Stimulated activated CD4-positive, alpha-beta T cell treated with anti-CD3 and anti-CD28 coated beads, Interleukin-1b, Interleukin-23, amount 100 ng/mL, for 24 hours (primary cell): ENCODE results near the gene TP73.
A peak's percentile ranks its signal among the peaks of the same experiment; 100 is the strongest.

Experiments
- DNase-seq, 4 experiments: peaks; one replicate each; pipeline ENCODE4 v3.0.0-alpha.2; 2020; ENCODE audit warnings: low read depth in 4 of 4, low spot score in 1 of 4

TP73 gene

DNA sequence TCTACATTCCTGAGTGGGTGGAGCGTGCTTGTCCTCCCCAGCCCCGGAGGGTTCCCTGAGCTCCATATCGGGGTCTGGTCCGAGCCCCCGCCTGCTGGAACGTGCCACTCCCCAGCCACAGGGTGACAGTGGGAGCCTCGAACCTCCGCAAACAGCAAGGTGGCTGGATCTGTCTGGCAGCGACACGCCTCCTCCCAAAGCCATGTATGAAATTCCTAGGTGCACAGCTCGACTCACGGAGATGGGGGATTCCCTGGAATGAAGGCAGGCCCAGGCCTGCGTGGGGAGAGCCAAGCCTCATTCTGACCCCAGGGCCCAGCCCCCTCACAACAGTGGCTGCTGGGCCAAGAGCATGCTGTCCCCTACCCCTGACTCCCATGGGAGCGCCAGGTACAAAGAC lies 32.9 kb downstream of the TP73 start:
- DNase-seq = no peak

DNA sequence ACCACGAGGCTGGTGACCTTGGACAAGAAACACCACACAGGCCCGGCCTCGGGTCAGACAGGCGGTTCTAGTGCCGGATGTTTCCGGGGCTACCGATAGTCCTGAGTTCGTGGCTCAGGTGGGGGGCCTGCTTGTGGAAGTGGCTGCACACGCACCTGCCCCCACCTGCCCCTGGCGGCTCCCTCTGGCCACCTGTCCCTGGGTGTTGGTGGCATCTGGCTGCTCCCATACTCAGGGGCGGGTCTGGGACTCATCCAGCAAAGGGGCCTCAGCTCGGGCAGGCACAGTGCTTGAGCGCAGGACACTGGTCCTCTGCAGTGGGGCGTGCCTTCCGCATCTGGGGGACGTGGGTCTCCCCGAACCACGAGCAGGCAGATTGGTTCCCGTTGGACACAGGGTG lies 33.6 kb downstream of the TP73 start:
- DNase-seq = no peak

DNA sequence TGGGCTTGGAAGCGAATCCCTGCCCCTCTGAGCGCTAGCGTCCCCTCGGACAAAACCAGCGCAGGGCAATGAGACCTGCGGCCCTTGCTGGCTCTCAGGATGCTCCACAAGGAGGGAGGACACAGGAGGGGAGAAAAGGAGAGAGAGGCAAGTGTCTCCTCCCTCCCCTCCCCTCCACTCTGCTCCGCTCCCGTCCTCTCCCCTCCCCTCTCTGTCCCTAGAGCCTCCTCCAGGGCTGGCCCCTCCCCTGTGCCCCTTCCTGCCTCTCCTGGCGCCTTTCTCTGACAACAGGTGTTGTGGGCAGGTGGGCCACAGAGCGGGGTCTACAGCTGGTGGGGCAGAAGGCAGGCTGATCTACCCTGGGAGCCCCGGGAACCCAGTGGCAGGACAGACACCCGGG lies 35.2 kb downstream of the TP73 start:
- no peak for DNase-seq

DNA sequence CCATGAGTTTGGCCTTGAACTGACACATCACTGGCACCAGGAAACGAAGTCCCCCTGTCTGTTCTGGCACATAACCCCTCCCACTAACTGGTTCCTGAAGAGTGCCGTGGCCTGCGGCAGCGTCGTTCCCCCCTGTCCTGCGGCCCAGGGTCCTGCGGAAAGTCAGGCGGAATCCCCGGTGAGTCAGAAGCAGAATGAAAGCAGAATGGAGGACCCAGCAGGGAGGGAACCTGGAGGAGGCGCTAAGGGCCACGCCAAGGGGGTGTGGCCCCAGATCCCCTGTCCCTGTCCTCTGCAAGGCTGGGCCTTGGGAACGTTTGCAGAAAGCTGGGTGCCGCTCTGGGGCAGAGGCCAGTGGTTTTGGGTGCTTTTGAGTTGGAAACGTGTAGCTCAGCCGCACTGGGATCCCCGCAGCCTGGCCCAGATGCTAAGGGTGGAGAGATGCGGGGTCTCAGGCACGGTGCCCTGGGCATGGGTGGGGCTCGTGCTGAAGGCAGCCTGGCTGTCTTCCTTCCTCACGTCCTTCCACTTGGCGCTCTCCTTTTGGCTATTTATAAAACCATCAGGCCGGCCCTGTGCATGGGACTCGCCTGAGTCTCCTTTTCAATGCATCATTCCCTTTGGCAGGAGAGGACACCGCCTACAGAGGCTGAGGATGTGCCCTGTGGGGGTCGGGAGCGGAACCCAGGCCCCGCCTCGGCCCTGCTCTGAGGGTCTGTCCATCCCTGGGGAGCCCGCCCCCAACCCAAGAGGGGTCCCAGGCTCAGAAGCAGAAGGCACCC lies 36.2 kb downstream of the TP73 start:
- no peak for DNase-seq

DNA sequence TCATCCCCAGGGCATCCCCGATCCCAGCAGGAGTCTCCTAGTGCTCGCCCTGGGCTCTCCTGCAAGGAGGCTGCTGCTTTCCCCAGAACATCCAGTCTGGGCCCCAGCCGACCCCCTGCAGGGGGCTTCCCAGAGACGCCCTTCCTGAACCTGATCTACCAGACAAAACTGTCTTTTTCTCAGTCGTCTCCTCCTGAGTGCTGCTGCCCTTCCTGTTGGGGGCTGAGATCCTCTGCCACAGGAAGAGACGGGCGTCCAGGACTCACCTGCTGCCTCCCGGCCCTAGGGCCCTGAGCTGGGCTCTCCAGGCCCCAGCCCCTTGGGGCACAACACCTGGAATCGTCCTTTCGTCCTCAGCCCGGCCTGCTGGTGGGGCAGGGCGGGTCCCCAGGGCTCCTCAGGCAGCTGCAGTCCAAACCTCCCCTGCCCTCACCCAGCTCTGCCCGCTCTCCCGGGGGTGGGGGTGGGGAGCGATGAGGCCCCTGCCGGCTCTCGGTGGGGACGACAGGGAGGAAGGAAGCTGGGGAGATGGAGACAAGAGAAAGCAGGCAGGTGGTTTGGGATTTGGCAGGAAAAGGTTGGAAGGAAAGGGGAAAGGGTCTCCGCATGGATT lies 36.9 kb downstream of the TP73 start:
- no peak for DNase-seq

DNA sequence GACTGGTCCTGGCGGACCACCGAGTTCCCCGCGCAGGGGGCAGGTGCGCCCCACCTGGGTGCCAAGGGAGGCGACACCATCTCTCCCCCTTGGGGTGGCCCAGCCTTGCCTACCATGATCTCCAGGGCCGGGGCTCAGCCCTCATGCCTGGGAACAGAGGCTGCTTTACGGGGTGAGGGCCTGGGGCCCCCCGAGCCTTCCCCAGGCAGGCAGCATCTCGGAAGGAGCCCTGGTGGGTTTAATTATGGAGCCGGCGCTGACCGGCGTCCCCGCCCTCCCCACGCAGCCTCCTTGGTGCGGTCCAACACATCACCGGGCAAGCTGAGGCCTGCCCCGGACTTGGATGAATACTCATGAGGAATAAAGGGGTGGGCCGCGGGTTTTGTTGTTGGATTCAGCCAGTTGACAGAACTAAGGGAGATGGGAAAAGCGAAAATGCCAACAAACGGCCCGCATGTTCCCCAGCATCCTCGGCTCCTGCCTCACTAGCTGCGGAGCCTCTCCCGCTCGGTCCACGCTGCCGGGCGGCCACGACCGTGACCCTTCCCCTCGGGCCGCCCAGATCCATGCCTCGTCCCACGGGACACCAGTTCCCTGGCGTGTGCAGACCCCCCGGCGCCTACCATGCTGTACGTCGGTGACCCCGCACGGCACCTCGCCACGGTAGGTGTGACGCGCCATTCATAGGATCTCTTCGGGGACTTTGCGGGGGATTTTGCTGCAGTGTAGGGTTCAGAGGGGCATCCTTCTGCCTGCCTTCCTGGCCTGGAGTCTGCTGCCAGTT lies 38.2 kb downstream of the TP73 start:
- DNase-seq = no peak

DNA sequence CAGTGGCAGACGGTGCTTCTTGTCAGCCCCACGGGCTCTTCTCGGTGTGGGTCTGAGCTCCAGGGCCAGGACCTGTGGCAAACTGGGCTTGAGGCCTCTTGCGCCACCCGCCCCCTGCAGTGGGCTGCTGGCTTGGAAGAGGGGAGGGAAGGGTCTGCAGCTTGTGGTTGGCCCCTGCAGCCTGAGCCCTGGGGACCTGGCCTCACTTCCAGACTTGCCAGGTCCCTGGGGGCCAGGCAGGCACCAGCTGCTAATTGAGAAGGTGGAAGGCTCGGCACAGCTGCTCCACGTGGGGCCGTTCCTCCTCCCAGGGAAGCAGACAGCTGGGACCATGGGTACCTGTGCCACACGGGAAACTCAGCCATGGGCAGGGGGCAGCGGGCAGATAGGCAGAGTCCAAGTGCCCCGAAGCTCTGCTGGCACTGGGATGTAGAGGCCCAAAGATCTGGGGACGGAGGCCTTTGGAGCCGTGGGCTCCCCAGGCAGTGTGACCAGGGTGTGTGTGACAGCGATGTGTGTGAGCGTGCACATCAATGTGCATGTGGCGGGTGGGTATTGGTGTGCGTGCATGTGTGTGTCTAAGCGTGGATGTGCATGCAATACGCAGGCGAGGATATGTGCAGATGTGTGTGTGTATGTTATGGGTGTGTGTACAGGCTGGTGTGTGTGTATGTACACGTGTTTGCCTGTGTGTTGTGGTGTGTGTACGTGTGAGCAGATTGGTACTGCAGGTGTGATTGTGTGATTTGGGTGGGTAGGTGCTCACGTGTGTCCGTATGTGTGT lies 39.3 kb downstream of the TP73 start:
- DNase-seq = no peak

DNA sequence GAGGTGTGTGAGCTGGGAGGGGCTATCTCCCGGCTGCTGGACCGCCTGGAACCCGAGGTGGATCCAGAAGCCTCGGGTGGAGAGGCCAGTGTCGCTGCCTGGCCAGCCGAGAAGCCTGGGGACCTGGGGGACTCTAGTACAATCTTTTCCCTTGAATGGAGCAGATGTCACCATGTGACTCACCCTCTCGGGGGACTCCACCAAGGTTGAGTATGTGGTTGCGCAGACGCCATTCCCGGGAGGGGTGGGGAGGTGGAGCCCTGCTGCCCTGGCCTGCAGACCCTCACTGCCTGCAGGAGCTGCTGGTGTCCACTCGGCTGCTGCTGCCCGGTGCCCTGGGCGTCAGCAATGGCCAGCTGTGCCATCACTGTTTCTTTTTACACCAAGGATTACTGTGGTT lies 40.3 kb downstream of the TP73 start:
- no peak for DNase-seq

DNA sequence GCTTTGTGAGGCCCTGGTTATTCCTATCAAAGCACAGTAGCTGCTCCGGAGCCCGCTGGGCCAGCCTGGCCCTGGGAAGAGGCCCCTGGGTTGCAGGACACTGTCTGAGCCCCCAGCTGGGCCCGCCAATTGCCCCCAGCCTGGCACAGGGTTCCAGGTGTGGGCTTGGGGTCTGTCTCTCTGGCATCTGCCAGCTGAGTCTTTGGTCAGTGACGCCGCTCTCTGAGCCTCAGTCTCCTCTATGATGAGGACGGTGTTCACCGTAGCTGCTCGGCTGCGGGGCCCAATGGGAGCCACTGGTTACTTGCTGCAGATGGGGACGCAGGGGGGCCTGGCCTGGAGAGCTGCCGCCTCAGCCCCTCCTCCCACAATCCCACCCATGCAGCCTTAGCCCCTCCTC lies 41.0 kb downstream of the TP73 start:
- no peak for DNase-seq

DNA sequence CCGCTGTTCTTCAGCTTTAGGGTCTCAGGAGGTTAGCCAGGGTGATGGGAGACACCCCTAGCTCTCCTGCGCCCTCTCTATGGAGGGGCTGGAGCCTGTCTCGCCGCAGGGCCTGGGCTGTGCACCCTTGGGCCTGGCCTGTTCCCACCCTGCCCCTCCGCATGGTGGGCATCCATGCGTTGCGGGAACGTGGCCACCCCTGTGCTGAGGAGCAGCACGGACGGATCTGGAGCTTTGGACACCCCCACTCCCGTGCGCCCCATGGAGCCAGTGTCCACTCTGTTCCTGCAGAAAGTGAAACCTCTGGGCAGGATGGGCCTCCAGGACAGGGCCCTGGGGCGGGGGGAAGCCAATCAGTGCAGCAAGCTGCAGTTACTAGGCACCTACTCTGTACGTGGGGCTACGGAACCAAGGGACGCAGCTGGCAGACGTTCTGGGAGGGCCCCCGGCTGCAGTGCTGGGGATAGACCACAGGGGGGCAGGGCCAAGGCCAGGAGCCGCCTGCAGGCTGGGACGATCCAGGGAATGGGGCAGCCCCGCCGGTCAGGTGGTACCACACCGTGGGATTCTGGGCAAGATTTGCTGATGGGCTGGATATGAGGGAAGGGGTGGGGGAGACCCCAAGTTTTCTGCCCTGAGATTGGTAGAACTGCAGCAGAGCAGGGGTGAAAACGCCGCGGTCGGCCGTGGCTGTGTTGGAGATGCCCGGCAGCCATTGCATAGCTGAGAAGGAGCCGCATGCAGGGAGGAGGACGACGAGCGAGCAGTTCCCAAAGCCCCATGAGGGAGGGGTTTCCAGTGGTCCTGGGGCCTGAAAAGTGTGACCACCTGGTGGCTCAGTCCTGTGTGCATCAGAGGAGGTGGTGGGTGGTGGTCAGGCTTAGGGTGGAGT lies 43.3 kb downstream of the TP73 start:
- DNase-seq = peak in 3 of 4 experiments; percentile 7 to 25 (median 20)

DNA sequence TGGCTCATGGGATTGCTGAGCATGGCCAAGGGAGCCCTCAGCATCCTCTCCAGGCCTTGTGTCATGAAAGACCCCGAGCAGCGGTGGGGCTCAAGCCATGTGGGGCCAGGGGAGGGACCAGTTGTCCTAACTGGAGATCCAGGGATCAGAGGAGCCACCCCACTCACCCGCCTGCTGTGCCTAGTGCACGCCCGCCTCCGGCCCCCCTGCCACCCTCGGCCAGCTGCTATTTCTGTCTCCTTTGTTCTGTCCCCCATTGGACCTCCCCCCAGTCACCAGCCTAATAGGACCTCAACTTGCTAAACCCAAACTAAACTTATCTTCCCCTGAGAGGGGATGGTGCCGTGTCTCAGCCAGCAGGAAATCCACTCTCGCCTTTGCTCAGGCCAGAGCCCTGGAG lies 44.4 kb downstream of the TP73 start:
- DNase-seq = no peak

DNA sequence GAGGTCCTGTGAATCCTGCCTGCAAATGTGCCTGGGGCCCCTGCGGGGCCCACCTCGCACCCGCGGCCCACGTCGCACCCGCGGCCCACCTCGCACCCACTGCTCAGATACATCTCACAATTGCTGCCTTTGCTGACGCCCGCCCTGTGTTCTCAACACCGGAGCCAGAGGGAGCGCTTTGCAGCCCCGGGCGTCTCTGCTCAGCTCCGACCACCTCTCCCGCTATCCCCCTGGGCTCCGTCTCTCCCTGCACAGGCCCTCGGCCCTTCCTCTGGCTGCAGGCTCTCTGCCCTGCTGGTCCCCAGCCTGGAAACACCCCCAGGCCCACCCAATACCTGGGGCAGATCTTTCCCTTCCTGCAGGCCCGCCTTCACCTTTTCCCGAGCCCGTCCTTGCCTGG lies 44.8 kb downstream of the TP73 start:
- DNase-seq = no peak

DNA sequence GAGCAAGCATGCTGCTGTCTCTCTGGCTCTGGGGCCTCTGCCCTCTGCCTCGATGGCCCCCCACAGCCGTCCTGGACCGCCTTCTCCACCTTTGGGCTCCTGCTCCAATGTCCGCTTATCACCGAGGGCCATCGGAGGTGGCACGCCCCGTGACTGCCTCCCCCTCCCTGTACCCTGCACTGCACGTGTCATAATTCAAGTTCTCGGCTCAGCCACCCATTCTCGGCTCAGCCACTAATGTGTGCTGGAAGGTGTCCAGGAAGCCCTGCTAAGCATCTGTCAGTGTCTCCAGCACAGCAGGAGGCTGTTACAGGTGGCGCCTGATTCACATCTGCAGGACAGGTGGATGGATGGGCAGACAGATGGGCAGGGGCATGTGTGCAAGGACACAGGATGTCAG lies 45.5 kb downstream of the TP73 start:
- no peak for DNase-seq

DNA sequence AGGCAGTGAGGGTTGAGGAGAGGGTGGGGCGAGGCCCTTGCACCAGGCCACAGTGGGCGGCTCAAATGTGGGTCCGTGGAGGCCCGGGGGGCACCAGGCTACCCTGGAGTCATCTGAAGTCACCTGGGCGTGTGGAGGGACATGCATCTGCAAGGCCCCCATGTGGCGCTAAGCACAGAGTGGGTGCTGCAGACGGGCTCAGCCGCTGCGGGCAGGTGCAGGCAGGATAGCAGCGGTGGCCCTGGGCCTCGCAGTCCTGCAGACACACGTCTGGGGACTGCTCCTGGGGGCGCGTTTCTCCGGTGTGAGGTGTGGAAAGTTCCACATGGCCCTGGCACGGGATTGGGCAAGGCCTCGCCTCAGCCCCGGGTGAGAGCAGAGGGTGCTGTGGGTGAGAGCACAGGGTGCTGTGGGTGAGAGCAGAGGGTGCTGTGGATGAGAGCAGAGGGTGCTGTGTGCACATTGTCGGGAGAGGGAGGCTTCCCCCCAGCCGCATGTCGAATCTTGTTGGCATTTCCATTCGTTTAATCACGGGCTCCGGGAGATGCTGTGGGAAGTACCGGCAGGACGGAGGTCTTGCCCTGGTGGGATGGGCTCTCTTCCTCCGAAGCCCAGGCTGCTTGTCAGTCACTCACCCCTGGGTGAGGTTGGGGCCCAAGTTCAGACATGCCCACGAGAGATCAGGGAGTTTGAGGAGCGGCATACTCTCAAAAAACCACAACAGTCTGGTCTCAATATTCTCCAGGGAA lies 46.5 kb downstream of the TP73 start:
- no peak for DNase-seq

DNA sequence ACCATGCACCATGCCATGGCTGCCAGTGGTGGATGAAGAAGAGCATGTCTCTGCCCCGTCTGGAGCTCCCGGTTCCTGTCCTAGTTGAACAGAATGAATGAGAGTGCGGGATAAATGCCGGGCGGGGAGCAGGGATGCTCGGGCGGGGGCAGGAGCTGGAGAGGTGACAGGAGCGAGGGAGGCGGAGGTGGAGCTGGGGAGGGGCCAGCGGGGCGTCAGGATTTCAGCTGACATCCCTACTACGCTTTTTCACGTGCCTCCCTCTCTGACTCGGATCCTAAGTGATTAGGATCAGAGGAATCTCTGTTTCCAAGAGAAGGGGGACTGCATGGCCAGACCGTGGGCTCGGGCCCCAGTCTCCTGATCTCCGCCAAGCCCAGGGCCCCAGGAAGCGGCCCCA lies 47.3 kb downstream of the TP73 start:
- DNase-seq = no peak

DNA sequence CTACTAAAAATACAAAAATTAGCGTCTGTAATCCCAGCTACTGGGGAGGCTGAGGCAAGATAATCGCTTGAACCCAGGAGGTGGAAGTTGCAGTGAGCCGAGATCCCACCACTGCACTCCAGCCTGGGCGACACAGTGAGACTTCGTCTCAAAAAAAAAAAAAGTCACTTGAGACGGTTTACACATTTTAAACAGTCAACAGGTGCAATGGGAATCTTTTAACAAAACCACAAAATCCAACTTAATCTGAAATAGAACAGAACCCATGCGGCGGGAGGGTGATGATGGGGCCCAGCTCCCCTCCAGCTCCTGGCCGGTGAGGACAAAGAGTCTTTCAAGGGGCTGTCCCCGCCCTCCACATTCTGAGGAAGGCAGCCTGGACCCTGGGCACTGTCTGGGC lies 48.3 kb downstream of the TP73 start:
- no peak for DNase-seq

DNA sequence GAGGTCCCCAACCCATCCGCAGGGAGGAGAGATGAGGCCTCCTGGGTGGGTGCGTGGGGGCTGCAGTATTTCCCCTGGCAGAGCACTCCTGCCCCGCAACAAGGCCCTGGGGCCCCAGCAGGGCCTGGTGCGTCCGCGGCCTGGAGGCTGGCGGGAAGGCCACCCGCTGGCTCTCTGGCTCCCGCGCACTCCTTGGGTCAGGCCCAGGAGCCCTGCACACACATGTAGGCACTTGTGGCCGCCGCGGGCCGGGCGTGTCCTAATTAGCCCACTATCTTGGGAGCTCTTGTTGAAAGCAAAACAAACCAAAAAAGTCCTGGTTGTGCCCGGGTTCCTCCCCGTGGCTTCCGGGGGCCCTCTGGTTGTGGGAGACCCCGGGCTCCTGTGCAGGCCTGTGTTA lies 50.2 kb downstream of the TP73 start:
- DNase-seq = no peak

DNA sequence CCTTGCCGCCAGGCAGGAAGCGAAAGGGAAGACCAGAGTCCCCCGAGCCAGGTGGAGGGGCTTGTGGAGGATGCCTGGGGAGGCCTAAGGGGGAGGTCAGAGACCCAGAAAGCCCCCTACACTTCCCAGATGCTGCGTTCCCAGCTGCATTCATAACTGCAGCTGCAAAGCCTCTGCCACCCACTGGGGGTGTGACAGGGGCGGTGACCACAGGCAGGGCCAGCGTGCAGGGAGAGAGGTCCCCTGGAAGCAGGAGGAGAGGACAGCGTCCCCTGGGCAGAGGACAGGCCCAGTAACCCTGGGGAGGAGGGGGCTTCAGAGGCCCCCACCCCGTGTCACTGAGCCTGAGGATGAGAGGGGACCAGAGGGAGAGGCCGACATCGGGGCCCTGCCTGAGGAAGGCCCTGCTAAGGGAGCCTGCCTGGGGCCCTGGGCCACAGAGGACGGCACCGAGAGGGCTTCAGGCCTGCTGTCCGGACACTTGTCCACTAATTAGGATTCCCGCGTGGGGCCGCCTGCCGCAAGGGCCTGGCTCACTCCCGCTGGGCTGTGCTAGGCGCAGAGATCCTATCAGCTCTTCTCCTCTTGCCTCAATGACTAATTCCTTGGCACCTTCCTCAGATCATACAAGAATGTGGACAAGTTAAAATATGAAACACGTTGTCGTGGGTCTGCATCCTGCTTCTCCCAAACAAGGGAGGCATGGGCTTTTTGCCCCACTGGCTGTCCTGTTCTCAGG lies 50.8 kb downstream of the TP73 start:
- no peak for DNase-seq

DNA sequence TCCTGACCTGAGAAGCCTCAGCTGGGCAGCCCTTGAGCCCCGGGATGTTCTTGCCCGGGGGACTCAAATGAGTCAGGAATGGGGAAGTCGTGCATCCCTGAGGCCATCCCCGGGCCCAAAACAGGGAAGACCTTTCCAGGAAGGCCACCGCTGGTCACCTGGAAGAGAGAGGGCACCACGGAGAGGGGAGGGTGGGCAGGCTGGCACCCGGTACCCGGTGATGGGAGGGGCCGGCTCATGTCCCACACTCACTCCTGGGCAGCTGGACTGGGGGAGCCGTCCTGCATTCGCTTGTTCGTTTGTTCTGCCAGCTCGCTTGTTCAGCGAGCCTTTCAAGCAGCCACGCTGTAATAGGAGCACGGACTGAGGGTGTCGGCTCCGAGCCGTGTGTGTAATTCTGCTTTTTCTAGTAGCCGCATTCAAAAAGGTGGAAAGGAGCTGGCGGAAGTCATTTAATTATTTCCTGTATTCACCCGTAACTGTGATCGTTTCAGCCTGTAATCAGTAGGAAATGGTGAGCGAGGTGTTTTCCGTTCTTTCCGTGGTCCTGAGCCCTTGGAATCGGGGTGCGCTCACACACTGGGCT lies 51.6 kb downstream of the TP73 start:
- DNase-seq = no peak
